CD4-positive, alpha-beta T cell treated with Interleukin-17A for 1 hour (primary cell): ENCODE results near the gene MARCHF10.
"Not testable (repeated sequence)": the region's sequence is repeated elsewhere in the genome, so short reads cannot be mapped to it uniquely, and the experiment has no call there.

Experiments used
- DNase-seq: peaks from one replicate; pipeline ENCODE4 v3.0.0-alpha.2; 2020

Gene MARCHF10, protein sequence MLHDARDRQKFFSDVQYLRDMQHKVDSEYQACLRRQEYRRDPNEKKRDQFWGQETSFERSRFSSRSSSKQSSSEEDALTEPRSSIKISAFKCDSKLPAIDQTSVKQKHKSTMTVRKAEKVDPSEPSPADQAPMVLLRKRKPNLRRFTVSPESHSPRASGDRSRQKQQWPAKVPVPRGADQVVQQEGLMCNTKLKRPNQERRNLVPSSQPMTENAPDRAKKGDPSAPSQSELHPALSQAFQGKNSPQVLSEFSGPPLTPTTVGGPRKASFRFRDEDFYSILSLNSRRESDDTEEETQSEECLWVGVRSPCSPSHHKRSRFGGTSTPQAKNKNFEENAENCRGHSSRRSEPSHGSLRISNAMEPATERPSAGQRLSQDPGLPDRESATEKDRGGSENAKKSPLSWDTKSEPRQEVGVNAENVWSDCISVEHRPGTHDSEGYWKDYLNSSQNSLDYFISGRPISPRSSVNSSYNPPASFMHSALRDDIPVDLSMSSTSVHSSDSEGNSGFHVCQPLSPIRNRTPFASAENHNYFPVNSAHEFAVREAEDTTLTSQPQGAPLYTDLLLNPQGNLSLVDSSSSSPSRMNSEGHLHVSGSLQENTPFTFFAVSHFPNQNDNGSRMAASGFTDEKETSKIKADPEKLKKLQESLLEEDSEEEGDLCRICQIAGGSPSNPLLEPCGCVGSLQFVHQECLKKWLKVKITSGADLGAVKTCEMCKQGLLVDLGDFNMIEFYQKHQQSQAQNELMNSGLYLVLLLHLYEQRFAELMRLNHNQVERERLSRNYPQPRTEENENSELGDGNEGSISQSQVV

DNA sequence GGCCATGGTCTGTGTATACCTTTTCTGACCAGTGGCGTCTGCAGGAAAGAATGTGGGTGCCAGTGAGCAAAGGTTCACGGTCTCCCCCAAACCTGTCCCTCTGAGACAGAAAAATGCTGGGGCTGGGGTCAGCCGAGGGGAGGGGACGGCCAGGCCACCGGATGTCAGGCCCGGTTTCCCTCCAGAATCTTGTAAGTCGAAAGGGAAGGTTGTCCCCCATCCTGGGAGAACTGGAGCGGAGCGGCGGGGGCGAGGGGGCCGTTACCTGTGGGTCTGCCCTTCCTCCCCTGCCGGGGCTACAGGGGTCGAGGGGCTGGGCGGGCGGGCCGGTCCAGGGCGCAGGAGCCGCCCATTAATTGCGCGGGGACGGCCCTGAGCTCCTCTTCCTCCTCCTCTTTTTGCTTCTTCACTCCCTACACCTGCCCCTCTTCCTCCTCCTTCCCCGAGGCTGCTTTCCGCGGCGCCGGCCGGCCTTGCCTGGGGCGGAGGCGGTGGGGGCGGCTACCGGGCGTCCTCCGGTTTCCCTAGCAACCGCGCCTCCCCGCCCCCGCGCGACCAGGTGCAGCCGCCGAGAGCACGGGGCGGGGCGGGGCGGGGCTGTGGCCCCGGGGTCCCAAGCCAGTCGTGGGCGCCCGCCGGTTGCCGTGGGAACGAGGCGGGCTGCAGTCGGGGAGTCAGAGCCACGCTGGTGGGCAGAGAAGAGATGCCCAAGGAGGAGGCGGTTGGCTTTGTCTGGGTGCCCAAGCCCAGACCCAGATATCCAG is at the start of gene MARCHF10:
MARCHF10 (minus strand) TSS at position 503 of the 764 bp plus-strand sequence. CDS start 6,579 bp downstream, outside the sequence.
- no peak for DNase-seq

DNA sequence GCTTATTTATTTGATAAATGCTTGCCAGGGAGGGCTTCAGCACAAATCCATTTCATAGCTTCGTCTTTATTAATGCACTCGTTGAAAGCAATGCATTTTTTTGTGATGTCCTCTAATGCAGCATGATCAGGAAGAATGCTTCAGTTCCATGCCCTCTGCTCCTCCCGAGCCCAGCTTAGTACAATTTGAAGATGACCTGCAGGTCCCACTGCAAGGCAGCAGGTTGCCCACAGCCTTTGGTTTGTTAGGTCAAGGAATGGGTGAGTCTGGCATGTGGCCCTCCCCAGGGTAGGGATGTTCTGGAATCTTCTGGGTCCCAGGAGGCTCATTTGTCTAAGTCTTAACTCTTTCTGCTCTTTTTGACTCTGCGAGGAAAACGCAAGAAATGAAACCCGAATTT is 49.4 kb upstream of the MARCHF10 start:
- no peak for DNase-seq

DNA sequence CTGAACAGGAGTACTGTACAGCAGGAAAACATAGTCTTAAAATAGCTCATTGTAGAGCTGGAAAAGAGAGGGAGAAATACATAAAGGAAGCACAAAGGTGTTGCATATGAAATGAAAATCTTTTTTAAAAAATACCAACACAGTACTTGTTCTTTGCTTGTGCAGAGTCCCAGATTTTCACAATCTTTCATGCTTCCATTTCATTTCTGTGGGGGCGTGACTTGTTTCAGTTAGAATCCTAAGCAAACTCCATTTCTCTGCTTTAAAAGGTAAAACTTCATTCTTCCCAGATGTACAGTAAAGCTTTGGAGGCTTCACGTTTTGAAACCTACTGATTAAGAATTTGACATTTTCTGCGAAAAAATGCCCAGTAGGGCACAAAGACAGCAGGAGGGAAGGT is 48.5 kb upstream of the MARCHF10 start:
- no peak for DNase-seq

DNA sequence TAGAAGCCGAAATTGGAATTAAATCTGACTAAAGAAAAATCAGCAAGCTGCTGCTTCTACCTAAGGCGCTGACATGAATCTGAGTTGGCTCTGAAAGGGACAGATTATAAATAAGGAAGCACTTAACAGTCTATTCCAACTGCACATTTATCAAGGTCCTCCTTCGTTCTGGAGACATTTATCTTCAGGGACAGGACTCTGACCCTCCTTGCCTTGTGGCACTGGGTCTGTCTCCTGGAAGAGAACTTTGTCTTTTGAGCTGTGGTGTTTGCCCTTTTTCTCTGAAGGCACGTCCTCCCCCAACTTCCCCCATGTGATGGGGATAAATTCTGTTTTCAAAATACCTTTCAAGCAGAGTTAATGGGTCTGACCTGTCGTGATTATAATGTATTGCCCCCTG is 47.0 kb upstream of the MARCHF10 start:
- DNase-seq: no peak

DNA sequence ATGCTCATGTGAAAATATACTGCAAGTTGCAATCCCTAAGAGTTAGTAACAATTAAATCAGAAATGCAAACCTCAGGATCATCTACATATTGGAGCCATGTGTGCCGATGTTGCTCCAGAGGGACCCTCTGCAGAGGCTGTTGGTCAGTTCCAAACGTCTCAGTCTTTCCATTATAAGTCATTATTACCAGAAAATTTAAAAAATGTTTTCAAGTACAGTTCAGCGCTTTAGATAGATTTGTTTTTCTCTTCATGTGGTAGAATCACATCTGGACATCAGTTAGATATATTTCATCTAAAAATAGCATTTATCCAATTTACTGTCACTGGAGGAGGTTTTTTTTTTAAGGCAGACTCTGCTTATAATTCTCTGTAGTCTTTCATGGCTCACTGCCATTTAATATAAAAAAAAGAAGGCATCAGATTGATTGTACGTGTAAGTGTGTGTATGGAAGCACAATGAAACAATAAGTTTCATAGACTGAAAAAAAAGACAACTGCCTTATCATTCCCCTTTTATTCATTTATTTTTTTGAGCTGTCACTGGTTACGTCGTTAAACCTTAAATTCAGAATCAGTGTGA is 46.1 kb upstream of the MARCHF10 start:
- no peak for DNase-seq

DNA sequence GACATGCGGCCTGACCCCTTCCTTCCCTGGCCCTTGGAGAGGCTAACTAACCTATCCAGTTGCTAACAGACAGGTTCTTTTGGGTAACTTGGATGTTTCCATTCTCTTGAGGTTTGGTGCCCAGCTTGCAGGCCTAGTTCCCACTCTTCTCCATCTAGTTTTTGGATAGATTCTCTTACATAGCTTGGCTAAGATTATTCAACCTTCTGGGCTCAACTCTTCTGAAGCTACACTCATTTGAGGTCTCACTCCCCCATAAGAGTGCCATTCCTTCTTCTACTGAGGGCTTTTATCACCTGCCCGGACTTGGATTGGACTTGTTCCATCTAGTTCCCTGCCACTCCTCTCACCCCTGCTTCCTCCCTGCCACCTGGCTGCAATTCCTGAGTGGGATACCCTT is 44.1 kb upstream of the MARCHF10 start:
- DNase-seq: no peak

DNA sequence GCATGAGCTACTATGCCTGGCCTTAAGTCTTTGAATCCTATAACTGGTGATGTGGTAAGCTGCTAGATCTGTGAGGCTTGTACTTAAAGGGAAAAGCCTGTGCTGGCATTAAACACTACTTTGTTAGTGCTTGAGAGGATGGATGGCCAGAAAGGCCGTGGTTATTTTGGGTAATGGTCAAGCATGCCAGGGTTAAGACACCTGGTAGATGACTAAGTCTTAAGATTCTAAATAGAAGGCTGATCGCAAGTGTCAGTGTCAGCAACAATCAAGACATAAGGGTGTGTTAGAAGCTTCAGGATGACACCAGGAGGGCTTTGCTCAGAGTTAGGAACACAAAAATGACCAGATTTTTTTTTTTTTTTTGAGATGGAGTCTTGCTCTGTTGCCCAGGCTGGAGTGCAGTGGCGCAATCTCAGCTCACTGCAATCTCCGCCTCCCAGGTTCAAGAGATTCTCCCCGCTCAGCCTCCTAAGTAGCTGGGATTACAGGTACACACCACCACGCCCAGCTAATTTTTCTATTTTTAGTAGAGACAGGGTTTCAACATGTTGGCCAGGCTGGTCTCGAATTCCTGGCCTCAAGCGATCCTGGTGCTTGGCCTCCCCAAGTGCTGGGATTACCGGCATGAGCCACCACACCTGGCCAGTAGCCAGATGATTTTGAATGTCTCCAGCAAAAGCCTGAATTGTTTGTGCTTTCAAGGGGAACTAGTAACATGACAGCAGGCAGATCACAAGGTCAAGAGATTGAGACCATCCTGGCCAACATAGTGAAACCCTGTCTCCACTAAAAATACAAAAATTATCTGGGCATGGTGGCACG is 41.7 kb upstream of the MARCHF10 start:
- DNase-seq: not testable (repeated sequence)

DNA sequence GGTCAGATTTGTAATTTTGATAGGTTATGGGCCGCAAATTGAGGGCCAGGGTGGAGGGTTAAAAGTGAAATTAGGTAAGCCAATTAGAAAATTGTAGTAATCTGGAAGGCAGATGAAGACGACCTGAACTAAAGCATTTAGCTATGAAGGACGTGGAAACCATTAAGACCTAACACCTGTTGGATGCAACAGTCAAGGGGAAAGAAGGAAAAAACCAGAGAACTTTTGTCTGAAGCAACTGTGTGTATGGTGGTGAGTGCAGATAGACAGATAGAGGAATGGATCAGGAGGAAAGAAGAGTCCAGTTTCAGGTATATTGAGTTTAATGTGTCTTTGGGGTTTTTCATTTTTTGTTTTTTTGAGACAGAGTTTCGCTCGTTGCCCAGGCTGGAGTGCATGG is 40.2 kb upstream of the MARCHF10 start:
- no peak for DNase-seq

DNA sequence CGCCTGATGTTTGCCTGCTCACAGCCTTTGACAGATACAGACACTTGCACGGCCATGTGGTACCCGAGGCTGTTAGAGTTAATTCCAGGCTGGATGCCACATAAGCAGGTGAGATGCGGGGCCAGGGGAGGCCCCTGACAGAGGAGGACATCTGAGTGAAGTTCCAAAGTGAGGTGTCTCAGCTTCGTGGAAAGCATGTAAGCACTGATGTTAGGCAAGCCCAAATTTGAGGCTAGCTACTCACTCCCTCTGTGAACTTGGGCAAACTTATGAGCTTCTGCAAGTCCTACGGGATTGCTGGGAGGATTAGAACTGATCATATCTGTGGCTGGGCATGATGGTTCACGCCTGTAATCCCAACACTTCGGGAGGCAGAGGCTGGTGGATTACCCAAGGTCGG is 39.3 kb upstream of the MARCHF10 start:
- DNase-seq: no peak

DNA sequence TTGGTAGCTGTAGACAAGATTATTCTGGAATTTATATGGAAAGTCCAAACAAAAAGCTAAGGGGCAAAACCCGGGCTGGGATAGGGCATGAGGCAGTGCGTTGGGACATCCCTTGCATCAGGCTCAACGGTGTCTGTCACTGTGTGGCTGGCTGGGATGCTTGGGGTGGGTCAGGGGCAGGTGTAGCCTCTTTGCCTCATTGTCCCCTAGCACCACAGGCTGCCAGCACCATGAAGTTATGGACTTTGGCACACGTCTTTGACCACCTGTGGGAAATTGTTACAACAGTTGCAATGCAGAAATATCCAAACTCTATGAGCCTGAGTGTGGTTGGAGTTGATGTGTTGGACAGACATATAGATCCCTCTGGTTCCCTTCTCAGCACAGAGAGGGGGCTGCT is 32.8 kb upstream of the MARCHF10 start:
- no peak for DNase-seq

DNA sequence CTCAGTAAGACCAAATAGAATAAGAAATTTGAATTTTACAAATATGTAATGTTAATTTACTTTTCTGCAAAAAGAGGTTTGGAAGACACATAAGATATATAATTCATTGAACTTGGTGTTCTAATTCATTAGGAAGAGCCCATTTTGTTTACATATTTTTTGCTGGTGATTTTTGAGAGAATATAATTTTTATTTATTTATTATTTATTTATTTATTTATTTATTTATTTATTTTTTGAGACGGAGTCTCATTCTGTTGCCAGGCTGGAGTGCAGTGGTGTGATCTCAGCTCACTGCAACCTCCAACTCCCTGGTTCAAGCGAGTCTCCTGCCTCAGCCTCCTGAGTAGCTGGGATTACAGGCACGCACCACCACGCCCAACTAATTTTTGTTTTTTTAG is 25.7 kb upstream of the MARCHF10 start:
- not testable (repeated sequence) for DNase-seq

DNA sequence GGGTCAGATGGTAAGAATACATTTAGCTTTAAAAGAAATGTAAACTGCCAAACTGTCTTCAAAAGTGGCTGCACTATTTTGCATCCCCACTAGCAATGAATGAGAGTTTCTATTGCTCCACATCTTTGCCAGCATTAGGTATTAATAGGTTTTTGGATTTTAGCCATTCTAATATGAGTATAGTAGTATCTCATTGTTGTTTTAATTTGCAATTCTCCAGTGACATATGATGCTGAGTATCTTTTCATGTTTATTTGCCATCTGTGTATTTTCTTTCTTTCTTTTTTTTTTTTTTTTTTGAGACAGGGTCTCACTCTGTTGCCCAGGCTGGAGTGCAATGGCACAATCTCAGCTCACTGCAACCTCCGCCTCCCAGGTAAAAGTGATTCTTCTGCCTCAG is 24.3 kb upstream of the MARCHF10 start:
- DNase-seq: no peak

DNA sequence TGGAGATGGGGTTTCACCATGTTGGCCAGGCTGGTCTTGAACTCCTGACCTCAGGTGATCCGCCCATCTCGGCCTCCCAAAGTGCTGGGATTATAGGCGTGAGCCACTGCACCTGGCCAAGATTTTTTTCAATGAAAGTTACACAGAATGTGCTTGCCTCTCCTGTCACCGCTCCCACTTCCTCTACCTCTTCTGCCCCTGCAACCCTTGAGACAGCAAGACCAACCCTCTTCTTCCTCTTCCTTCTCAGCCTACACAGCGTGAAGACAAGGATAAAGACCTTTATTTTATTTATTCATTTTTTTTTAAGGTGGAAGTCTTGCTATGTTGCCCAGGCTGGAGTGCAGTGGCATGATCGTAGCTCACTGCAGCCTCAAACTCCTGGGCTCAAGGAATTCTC is 23.0 kb upstream of the MARCHF10 start:
- not testable (repeated sequence) for DNase-seq

DNA sequence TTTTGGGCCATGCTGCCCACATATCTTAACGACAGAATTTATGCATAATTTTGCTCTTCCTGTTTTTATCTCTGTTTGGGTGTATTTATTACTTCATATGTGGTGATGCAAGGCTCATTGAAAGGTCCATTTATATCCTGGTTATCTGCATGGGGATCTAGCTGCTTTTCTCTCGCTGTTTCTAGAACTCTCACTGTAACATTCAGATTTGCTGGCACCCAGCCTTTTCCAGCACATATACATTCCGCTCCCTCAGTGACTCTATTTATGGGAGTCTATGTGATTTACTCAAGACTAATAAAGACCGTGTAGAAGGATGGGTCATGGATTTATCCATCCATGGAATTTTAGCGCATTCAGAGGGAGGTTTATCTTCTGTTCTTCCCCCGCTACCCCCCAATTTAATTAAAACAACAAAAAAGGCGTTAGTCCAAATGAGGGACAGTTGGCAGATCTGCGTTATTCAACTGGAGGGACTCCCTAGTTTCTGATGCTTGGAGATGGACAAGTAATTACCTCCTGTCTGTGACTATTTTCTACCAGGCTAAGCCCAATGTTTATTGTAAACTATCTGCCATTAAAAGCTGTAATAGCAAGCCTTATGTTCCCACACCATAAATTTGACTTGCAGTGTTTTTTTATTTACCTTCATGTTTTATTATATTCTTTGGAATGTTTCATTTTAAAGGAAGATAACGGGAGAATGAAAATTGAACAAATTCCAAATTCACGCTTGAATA is 19.8 kb upstream of the MARCHF10 start:
- no peak for DNase-seq

DNA sequence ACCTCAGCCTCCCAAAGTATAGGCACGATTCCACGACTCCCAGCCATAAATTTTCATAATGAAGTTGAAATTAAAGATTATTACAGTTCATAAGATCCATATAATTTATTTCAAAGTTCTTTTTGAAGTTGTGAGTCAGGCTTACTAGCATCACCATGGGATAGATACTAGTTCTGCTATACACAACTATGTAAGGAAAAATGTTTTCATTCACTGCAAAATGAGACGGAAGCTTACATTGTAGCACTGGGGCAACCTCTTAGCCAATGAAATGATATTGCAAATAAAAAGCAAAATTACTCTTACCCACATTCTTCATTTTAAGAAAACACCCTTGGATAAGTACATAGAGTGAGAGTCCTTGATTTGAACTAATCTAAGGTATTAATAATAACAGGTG is 18.8 kb upstream of the MARCHF10 start:
- DNase-seq: no peak

DNA sequence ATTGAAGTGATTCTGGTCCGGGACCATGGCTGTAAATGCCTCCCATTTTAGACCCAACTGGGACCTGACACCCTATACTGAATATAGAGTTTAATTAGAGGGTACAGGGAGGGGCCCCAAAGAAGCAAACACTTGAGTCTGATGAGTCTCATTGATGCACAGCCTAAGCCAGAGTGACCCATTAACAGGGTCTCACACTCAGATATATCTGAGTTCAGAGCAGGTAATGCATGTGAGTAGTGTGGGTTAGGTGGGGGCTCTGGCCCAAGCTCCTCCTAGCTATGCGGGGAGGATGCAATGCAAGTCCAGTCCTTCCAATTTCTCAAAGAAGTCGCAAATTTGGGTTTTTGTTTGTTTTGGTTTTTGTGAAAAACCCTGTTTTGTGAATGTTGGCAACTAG is 17.1 kb upstream of the MARCHF10 start:
- DNase-seq: no peak

DNA sequence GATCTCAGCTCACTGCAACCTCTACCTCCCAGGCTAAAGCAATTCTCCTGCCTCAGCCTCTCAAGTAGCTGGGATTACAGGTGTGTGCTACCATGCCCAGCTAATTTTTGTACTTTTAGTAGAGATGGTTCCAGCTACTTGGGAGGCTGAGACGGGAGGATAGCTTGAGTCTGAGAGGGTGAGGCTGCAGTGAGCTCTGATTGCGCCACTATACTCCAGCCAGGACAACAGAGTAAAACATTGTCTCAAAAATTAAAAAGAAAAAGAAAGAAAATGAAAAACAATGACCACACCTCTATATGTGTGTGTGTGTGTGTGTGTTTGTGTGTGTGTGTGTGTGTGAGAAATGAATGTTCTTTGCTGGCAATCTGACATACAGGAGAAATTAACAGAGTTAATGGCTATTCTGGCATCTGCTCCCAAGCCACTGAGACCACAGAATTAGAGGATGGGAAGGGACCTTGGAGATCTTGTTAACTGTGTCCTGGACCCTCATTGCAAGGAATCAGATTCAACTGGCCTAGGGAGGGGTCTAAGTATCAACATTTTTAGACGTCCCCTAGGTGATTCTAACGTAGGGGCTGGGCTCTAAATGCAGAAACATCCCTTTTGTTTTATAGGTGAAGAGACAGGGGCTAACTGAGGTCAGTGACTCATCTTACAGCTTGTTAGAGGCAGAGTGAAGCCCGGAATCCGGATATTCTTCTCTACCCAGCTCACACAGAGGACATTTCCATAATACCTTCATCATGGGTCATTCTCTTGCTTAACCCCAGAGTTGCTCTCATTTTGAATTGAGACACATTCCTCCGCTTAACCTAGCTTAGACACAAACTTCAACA is 16.4 kb upstream of the MARCHF10 start:
- DNase-seq: no peak

DNA sequence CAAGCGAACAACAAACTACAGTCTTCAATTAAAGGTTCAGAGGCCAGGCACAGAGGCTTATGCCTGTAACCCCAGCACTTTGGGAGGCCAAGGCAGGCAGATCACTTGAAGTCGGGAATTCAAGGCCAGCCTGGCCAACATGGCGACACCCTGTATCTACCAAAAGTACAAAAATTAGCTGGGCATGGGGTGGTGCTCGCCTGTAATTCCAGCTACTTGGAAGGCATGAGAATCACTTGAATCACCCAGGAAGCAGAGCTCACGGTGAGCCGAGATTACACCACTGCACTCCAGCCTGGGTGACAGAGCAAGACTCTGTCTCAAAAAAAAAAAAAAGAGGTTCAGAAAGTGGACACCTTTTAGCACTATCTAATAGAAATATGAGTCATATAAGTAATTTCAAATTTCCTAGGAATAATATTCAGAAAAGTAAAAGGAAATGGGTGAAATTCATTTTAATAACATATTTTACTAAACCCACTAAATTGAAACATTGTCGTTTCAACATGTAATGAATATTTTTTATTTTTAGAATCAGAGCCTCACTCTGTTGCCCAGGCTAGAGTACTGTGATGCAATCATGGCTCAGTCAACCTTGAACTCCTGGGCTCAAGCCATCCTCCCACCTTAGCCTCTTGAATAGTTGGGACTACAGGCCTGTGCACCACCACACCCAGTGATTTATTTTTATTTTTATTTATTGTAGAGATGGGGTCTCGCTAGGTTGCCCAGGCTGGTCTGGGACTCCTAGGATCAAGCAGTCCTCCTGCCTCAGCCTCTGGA is 15.2 kb upstream of the MARCHF10 start:
- DNase-seq: no peak

DNA sequence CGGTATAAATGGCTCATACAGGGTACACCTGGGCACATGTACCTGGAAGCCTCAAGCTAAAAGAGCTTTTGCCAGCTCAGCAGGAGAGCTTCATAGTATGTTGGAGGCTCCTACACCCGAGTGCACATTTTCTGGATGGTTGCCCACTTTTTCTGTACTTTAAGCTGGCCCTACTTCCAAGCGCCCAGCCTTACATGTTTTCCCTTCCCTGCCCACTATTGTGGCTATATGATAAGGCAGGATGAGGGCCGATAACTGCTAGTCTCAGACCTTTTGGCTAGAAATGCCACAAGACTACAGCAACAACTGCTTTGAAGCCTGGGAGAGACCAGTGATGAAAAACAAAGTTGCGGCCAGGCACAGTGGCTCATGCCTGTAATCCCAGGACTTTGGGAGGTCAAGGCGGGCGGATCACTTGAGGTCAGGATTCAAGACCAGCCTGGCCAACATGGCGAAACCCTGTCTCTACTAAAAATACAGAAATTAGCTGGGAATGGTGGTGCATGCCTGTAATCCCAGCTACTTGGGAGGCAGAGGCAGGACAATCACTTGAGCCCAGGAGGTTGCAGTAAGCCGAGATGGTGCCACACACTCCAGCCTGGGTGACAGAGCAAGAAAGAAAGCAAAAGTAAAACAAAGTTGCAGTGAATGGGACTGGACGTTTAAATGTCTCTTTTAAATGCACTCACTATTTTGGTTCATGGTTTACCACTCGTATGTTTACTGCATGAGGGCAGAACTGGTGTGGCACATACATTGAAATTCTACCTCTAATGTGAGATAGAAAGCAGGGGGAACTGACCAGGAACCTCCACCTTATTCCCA is 14.2 kb upstream of the MARCHF10 start:
- DNase-seq: no peak
